MM.1S (cell line): ENCODE results near the gene CBL.

Experiments
- DNase-seq: peaks from one replicate; pipeline ENCODE4 v3.0.0-alpha.2; 2015
- H2AFZ ChIP-seq: fragments of 300-600 bp; sonication (generic); 2 replicates; pipeline ENCODE4 v1.6.0; 2016; ENCODE audit warnings: antibody characterized with exemption, low read length
- H3F3A ChIP-seq: fragments of 300-600 bp; sonication (generic); 2 replicates; pipeline ENCODE4 v1.6.1; 2016; ENCODE audit warnings: mild to moderate bottlenecking, antibody characterized with exemption, low read length, moderate library complexity, mixed read lengths; ENCODE audit not compliant: insufficient read depth
- H3K27ac ChIP-seq: fragments of 300-600 bp; sonication (generic); 2 replicates; pipeline ENCODE4 v1.5.1; 2016; ENCODE audit warnings: mild to moderate bottlenecking, low read length
- H3K27me3 ChIP-seq: fragments of 300-600 bp; sonication (generic); replicated peaks from 2 replicates; pipeline ENCODE4 v1.6.0; 2016; ENCODE audit warnings: low read length; ENCODE audit not compliant: insufficient read depth
- H3K36me3 ChIP-seq: fragments of 300-600 bp; sonication (generic); replicated peaks from 2 replicates; pipeline ENCODE4 v1.6.1; 2016; ENCODE audit warnings: mild to moderate bottlenecking, low read length, mixed read lengths; ENCODE audit not compliant: insufficient read depth
- H3K4me1 ChIP-seq: fragments of 300-600 bp; sonication (generic); 2 replicates; pipeline ENCODE4 v1.6.1; 2016; ENCODE audit warnings: low read length, mixed read lengths
- H3K4me2 ChIP-seq: fragments of 300-600 bp; sonication (generic); 2 replicates; pipeline ENCODE4 v1.6.0; 2016; ENCODE audit warnings: low read depth, low read length
- H3K4me3 ChIP-seq: fragments of 300-600 bp; sonication (generic); 2 replicates; pipeline ENCODE4 v1.5.1; 2016; ENCODE audit warnings: low read length, mixed read lengths
- H3K79me2 ChIP-seq: fragments of 300-600 bp; sonication (generic); 2 replicates; pipeline ENCODE4 v1.6.1; 2016; ENCODE audit warnings: mixed run types, low read length, mixed read lengths
- H3K9ac ChIP-seq: fragments of 300-600 bp; sonication (generic); 2 replicates; pipeline ENCODE4 v1.6.1; 2016; ENCODE audit warnings: low read length, mixed read lengths
- H3K9me2 ChIP-seq: fragments of 300-600 bp; sonication (generic); replicated peaks from 2 replicates; pipeline ENCODE4 v1.6.1; 2016; ENCODE audit warnings: mild to moderate bottlenecking, low read length, mixed read lengths; ENCODE audit not compliant: insufficient read depth
- H3K9me3 ChIP-seq: fragments of 300-600 bp; sonication (generic); replicated peaks from 2 replicates; pipeline ENCODE4 v1.6.1; 2016; ENCODE audit warnings: mild to moderate bottlenecking, low read length, mixed read lengths; ENCODE audit not compliant: insufficient read depth
- H4K20me1 ChIP-seq: fragments of 300-600 bp; sonication (generic); 2 replicates; pipeline ENCODE4 v1.6.1; 2016; ENCODE audit warnings: mild to moderate bottlenecking, low read length, moderate library complexity, mixed read lengths; ENCODE audit not compliant: insufficient read depth
- CTCF ChIP-seq: fragments of 300-600 bp; sonication (generic); IDR thresholded peaks from 2 replicates; pipeline ENCODE4 v1.5.1; 2016; ENCODE audit warnings: antibody characterized with exemption, low read length, mixed read lengths
- EZH2 ChIP-seq: fragments of 300-600 bp; sonication (generic); optimal IDR thresholded peaks from 2 replicates; pipeline ENCODE3; 2017; ENCODE audit warnings: low read depth, mild to moderate bottlenecking, antibody characterized with exemption, low read length, mixed read lengths
- EZH2phosphoT487 ChIP-seq: fragments of 300-600 bp; sonication (generic); IDR thresholded peaks from 2 replicates; pipeline ENCODE4 v1.6.1; 2018; ENCODE audit warnings: antibody characterized with exemption, low read length

The CBL gene

GRCh38 chr11:119158467-119158866 lies 47.7 kb upstream of the CBL start:
- Histone ChIP-seq H4K20me1 (no peaks in the 10 kb centered on the region), H3K4me2 (no peak overlapping the region), H3K9me2 (no peaks in the 10 kb centered on the region), H3K36me3 (no peaks in the 10 kb centered on the region), H3K27ac (no peak overlapping the region), H3F3A (no peaks in the 10 kb centered on the region), H3K79me2 (no peaks in the 10 kb centered on the region), H2AFZ (no peak overlapping the region), H3K4me1 (no peaks in the 10 kb centered on the region), H3K9ac (no peak overlapping the region), H3K27me3 (peaks cover 34% of the 10 kb centered on the region), H3K9me3 (no peaks in the 10 kb centered on the region), H3K4me3 (no peak overlapping the region)
- TF ChIP-seq EZH2 = no peak
- TF ChIP-seq CTCF = no peak
- TF ChIP-seq EZH2phosphoT487 = no peak
- no peak for DNase-seq

DNA sequence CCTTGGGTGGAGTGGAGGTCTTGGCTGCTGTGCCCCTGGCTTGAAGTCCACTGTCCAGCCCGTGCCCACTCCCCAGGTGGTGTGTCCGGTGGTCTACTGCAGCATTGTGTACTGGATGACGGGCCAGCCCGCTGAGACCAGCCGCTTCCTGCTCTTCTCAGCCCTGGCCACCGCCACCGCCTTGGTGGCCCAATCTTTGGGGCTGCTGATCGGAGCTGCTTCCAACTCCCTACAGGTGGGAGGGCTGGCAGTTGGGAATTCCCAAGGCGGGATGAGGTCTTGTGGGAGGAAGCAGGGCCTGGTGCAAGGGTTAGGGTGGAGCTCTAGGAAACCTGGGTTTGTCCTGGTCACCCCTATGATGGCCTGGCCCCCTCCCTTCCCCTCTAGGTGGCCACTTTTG lies 46.0 kb upstream of the CBL start:
- no peak for TF ChIP-seq CTCF
- Histone ChIP-seq H3F3A (no peaks in the 10 kb centered on the region), H3K4me3 (no peak overlapping the region), H3K9me2 (no peaks in the 10 kb centered on the region), H3K9me3 (no peaks in the 10 kb centered on the region), H2AFZ (no peak overlapping the region), H3K79me2 (no peaks in the 10 kb centered on the region), H3K4me1 (no peaks in the 10 kb centered on the region), H3K4me2 (no peak overlapping the region), H3K9ac (no peak overlapping the region), H3K27ac (no peak overlapping the region), H3K36me3 (no peaks in the 10 kb centered on the region), H3K27me3 (peaks cover 24% of the 10 kb centered on the region), H4K20me1 (no peaks in the 10 kb centered on the region)
- DNase-seq = no peak

GRCh38 chr11:119161871-119162270 lies 44.3 kb upstream of the CBL start:
- no peaks in the 10 kb centered on the region for H3K9me2 ChIP-seq
- H3K9me3 ChIP-seq = no peaks in the 10 kb centered on the region
- no peaks in the 10 kb centered on the region for H3K4me1 ChIP-seq
- TF ChIP-seq EZH2phosphoT487 (no peak), EZH2 (no peak), CTCF (no peak)
- H3K4me2 ChIP-seq = no peak overlapping the region
- H4K20me1 ChIP-seq = no peaks in the 10 kb centered on the region
- no peak overlapping the region for H2AFZ ChIP-seq
- no peak overlapping the region for H3K27ac ChIP-seq
- no peak for DNase-seq
- H3K4me3 ChIP-seq = no peak overlapping the region
- no peaks in the 10 kb centered on the region for H3F3A ChIP-seq
- peaks cover 17% of the 10 kb centered on the region for H3K27me3 ChIP-seq
- no peak overlapping the region for H3K9ac ChIP-seq
- H3K36me3 ChIP-seq = no peaks in the 10 kb centered on the region
- H3K79me2 ChIP-seq = no peaks in the 10 kb centered on the region
